Chondrocyte (in vitro differentiated cells): Measurements from ENCODE around the gene CDC42EP2. TPM values are rescaled to one million over a fixed set of nuclear protein-coding genes. Genes with fewer than 3 reads are reported as not detected.

Experiments
- DNase-seq: peaks from one replicate; pipeline ENCODE4 v3.0.0; 2021; ENCODE audit warnings: mixed read lengths, low spot score
- H3K27ac Mint-ChIP-seq: one replicate; pipeline ENCODE4 v1.8.0; 2021; ENCODE audit warnings: mild to moderate bottlenecking, moderate library complexity, mixed read lengths; ENCODE audit not compliant: unreplicated experiment
- H3K27me3 Mint-ChIP-seq: 2 replicates; pipeline ENCODE4 v1.8.0; 2021; ENCODE audit warnings: low read depth, mixed read lengths
- H3K36me3 Mint-ChIP-seq: 2 replicates; pipeline ENCODE4 v1.8.0; 2021; ENCODE audit warnings: low read depth, mixed read lengths
- H3K4me1 Mint-ChIP-seq: 2 replicates; pipeline ENCODE4 v1.8.0; 2021; ENCODE audit warnings: low read depth, mild to moderate bottlenecking, mixed read lengths
- H3K4me3 Mint-ChIP-seq: one replicate; pipeline ENCODE4 v1.8.0; 2021; ENCODE audit warnings: mild to moderate bottlenecking, moderate library complexity, mixed read lengths; ENCODE audit not compliant: unreplicated experiment
- H3K9me3 Mint-ChIP-seq: 2 replicates; pipeline ENCODE4 v1.8.0; 2021; ENCODE audit warnings: low read depth, mixed read lengths
- total RNA-seq: library from RNA; stranded (reverse); gene quantifications from 3 replicates; pipeline ENCODE4 v1.2.1, GENCODE V29; 2021
- TF ChIP-seq, protein P1 (sequence below): fragments of 200-600 bp; sonication (generic); IDR thresholded peaks from 2 replicates; pipeline ENCODE4 v1.5.0; 2021; ENCODE audit warnings: antibody characterized with exemption, mild to moderate bottlenecking, moderate library complexity

The CDC42EP2 gene
- total RNA-seq, 1 donor from 2014 or later = 12.8 TPM

- H3K9me3 Mint-ChIP-seq = no peaks in the 10 kb centered on the region
- no peak overlapping the region for H3K4me3 Mint-ChIP-seq
- H3K27ac Mint-ChIP-seq = peak overlapping the region; percentile 97
- no peaks in the 10 kb centered on the region for H3K27me3 Mint-ChIP-seq
- TF ChIP-seq, protein P1, sequence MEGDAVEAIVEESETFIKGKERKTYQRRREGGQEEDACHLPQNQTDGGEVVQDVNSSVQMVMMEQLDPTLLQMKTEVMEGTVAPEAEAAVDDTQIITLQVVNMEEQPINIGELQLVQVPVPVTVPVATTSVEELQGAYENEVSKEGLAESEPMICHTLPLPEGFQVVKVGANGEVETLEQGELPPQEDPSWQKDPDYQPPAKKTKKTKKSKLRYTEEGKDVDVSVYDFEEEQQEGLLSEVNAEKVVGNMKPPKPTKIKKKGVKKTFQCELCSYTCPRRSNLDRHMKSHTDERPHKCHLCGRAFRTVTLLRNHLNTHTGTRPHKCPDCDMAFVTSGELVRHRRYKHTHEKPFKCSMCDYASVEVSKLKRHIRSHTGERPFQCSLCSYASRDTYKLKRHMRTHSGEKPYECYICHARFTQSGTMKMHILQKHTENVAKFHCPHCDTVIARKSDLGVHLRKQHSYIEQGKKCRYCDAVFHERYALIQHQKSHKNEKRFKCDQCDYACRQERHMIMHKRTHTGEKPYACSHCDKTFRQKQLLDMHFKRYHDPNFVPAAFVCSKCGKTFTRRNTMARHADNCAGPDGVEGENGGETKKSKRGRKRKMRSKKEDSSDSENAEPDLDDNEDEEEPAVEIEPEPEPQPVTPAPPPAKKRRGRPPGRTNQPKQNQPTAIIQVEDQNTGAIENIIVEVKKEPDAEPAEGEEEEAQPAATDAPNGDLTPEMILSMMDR = no peak
- peaks cover 17% of the 10 kb centered on the region for H3K4me1 Mint-ChIP-seq
- no peaks in the 10 kb centered on the region for H3K36me3 Mint-ChIP-seq
- no peak for DNase-seq
Measured at GRCh38 chr11:65370659-65371049, 56.0 kb downstream of the CDC42EP2 start.

Other genes starting within 250 kb of the CDC42EP2 start
- 5.5 to 11.4 TPM (median 6.3 TPM) in 3 replicates for gene CDCA5, start 230.8 kb upstream of the CDC42EP2 start, total RNA-seq
- gene ZFPL1, start 230.6 kb upstream of the CDC42EP2 start, total RNA-seq = 48.9 to 53.3 TPM (median 50.0 TPM) in 3 replicates
- gene VPS51, start 218.7 kb upstream of the CDC42EP2 start, total RNA-seq = 72.8 to 94.0 TPM (median 73.4 TPM) in 3 replicates
- gene TM7SF2, start 203.0 kb upstream of the CDC42EP2 start, total RNA-seq = 10.3 to 14.4 TPM (median 10.7 TPM) in 3 replicates
- gene ZNHIT2, start 197.2 kb upstream of the CDC42EP2 start, total RNA-seq = 7.9 to 8.7 TPM (median 7.9 TPM) in 3 replicates
- gene FAU, start 192.7 kb upstream of the CDC42EP2 start, total RNA-seq = 506 to 669 TPM (median 519 TPM) in 3 replicates
- gene MRPL49, start 192.5 kb upstream of the CDC42EP2 start, total RNA-seq = 37.2 to 43.2 TPM (median 40.5 TPM) in 3 replicates
- gene SYVN1, start 180.3 kb upstream of the CDC42EP2 start, total RNA-seq = 47.5 to 53.5 TPM (median 49.2 TPM) in 3 replicates
- gene SPDYC, start 144.6 kb upstream of the CDC42EP2 start, total RNA-seq = not detected in 3 replicates
- gene CAPN1, start 132.9 kb upstream of the CDC42EP2 start, total RNA-seq = 120 to 130 TPM (median 127 TPM) in 3 replicates
- gene POLA2, start 52.9 kb upstream of the CDC42EP2 start, total RNA-seq = 5.7 to 19.0 TPM (median 6.2 TPM) in 3 replicates
- gene DPF2, start 19.0 kb downstream of the CDC42EP2 start, total RNA-seq = 49.7 to 52.3 TPM (median 49.9 TPM) in 3 replicates
- 0.10 to 0.18 TPM in 2 of 3 replicates, not detected in the other for gene TIGD3, start 39.9 kb downstream of the CDC42EP2 start, total RNA-seq
- gene SLC25A45, start 67.8 kb downstream of the CDC42EP2 start, total RNA-seq = 11.7 to 14.4 TPM (median 13.1 TPM) in 3 replicates
- 43.6 to 49.6 TPM (median 45.5 TPM) in 3 replicates for gene FRMD8, start 71.8 kb downstream of the CDC42EP2 start, total RNA-seq
- gene NEAT1, start 107.9 kb downstream of the CDC42EP2 start, total RNA-seq = 333 to 440 TPM (median 377 TPM) in 3 replicates
- gene MALAT1, start 184.2 kb downstream of the CDC42EP2 start, total RNA-seq = 11,810 to 14,376 TPM (median 12,130 TPM) in 3 replicates
- gene SCYL1, start 210.2 kb downstream of the CDC42EP2 start, total RNA-seq = 108 to 123 TPM (median 120 TPM) in 3 replicates
- 264 to 272 TPM (median 271 TPM) in 3 replicates for gene LTBP3, start 243.5 kb downstream of the CDC42EP2 start, total RNA-seq